Parathyroid adenoma (tissue), 2 donors: ENCODE measurements around the gene TGM1.

Experiments
- H2AFZ ChIP-seq: fragments of 300-600 bp; sonication (generic); one replicate; pipeline ENCODE4 v1.7.0; 2017; ENCODE audit warnings: antibody characterized with exemption, mild to moderate bottlenecking
- H3K27ac ChIP-seq: fragments of 300-600 bp; sonication (generic); one replicate; pipeline ENCODE4 v1.7.0; 2017
- H3K27me3 ChIP-seq: fragments of 300-600 bp; sonication (generic); one replicate; pipeline ENCODE4 v1.7.0; 2017; ENCODE audit warnings: low read length; ENCODE audit not compliant: control insufficient read depth, insufficient read depth
- H3K36me3 ChIP-seq: fragments of 300-600 bp; sonication (generic); one replicate; pipeline ENCODE4 v1.7.0; 2017; ENCODE audit warnings: low read length; ENCODE audit not compliant: control insufficient read depth, insufficient read depth
- H3K4me1 ChIP-seq: fragments of 300-600 bp; sonication (generic); one replicate; pipeline ENCODE4 v1.7.0; 2017; ENCODE audit warnings: control low read depth
- H3K4me2 ChIP-seq: fragments of 300-600 bp; sonication (generic); one replicate; pipeline ENCODE4 v1.7.0; 2017; ENCODE audit warnings: low read length
- H3K4me3 ChIP-seq: fragments of 300-600 bp; sonication (generic); one replicate; pipeline ENCODE4 v1.7.0; 2017; ENCODE audit warnings: low read depth, low read length
- H3K79me2 ChIP-seq: fragments of 300-600 bp; sonication (generic); one replicate; pipeline ENCODE4 v1.7.0; 2017; ENCODE audit warnings: control low read depth
- H3K9ac ChIP-seq: fragments of 300-600 bp; sonication (generic); one replicate; pipeline ENCODE4 v1.7.0; 2017; ENCODE audit warnings: mild to moderate bottlenecking
- H3K9me3 ChIP-seq: fragments of 300-600 bp; sonication (generic); one replicate; pipeline ENCODE4 v1.7.0; 2017; ENCODE audit warnings: low read length; ENCODE audit not compliant: control insufficient read depth
- CTCF ChIP-seq: fragments of 300-600 bp; sonication (generic); IDR thresholded peaks from one replicate; pipeline ENCODE4 v1.7.0; 2017; ENCODE audit warnings: antibody characterized with exemption, mild to moderate bottlenecking
- donor health status: primary hyperparathyroidism.

The TGM1 gene

GRCh38 chr14:24262821-24263733 lies at the start of gene TGM1:
TGM1 (minus strand) TSS chr14:24263177; CDS start chr14:24262352, 825 bp downstream.
- no peak for TF ChIP-seq CTCF
- H3K9me3 ChIP-seq, result no peaks in the 10 kb centered on the region
- H3K9ac ChIP-seq, result no peak within 1 kb of the TSS
- H3K4me2 ChIP-seq, result no peak within 1 kb of the TSS
- no peak within 1 kb of the TSS for H2AFZ ChIP-seq
- H3K4me1 ChIP-seq, result no peaks in the 10 kb centered on the region
- no peak within 1 kb of the TSS for H3K27ac ChIP-seq
- H3K27me3 ChIP-seq, result no peaks in the 10 kb centered on the region
- no peaks in the 10 kb centered on the region for H3K79me2 ChIP-seq
- no peak within 1 kb of the TSS for H3K4me3 ChIP-seq
- H3K36me3 ChIP-seq, result no peaks in the 10 kb centered on the region

- H3K4me1 ChIP-seq, result peaks cover 7% of the 10 kb centered on the region
- H2AFZ ChIP-seq, result no peak overlapping the region
- no peak for TF ChIP-seq CTCF
- no peaks in the 10 kb centered on the region for H3K27me3 ChIP-seq
- no peaks in the 10 kb centered on the region for H3K9me3 ChIP-seq
- H3K4me3 ChIP-seq, result no peak overlapping the region
- no peaks in the 10 kb centered on the region for H3K79me2 ChIP-seq
- H3K36me3 ChIP-seq, result no peaks in the 10 kb centered on the region
- H3K9ac ChIP-seq, result no peak overlapping the region
- H3K27ac ChIP-seq, result peak overlapping the region; percentile 68
- H3K4me2 ChIP-seq, result no peak overlapping the region
These were observed 49.0 kb upstream of the TGM1 start for GRCh38 chr14:24311837-24312615.

DNA sequence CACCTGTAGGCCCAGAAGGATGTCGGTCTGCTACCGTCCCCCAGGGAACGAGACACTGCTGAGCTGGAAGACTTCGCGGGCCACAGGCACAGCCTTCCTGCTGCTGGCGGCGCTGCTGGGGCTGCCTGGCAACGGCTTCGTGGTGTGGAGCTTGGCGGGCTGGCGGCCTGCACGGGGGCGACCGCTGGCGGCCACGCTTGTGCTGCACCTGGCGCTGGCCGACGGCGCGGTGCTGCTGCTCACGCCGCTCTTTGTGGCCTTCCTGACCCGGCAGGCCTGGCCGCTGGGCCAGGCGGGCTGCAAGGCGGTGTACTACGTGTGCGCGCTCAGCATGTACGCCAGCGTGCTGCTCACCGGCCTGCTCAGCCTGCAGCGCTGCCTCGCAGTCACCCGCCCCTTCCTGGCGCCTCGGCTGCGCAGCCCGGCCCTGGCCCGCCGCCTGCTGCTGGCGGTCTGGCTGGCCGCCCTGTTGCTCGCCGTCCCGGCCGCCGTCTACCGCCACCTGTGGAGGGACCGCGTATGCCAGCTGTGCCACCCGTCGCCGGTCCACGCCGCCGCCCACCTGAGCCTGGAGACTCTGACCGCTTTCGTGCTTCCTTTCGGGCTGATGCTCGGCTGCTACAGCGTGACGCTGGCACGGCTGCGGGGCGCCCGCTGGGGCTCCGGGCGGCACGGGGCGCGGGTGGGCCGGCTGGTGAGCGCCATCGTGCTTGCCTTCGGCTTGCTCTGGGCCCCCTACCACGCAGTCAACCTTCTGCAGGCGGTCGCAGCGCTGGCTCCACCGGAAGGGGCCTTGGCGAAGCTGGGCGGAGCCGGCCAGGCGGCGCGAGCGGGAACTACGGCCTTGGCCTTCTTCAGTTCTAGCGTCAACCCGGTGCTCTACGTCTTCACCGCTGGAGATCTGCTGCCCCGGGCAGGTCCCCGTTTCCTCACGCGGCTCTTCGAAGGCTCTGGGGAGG lies 47.9 kb upstream of the TGM1 start, which contains the start of gene LTB4R:
LTB4R (plus strand) TSS at position 857 of the 959 bp plus-strand sequence. CDS start 4,150 bp downstream, outside the sequence.
- H3K4me2 ChIP-seq, result peak within 1 kb of the TSS; percentile 69
- H3K4me1 ChIP-seq, result peaks cover 7% of the 10 kb centered on the region
- H3K9ac ChIP-seq, result no peak within 1 kb of the TSS
- H2AFZ ChIP-seq, result peak within 1 kb of the TSS; percentile 90
- no peaks in the 10 kb centered on the region for H3K79me2 ChIP-seq
- H3K9me3 ChIP-seq, result no peaks in the 10 kb centered on the region
- TF ChIP-seq CTCF, result peak; percentile 53
- H3K27me3 ChIP-seq, result no peaks in the 10 kb centered on the region
- H3K36me3 ChIP-seq, result no peaks in the 10 kb centered on the region
- H3K27ac ChIP-seq, result peak within 1 kb of the TSS; percentile 68
- peak within 1 kb of the TSS; percentile 33 for H3K4me3 ChIP-seq

- Histone ChIP-seq H3K9me3 (no peaks in the 10 kb centered on the region), H3K9ac (no peak overlapping the region), H3K4me3 (peak overlapping the region; percentile 33), H3K79me2 (no peaks in the 10 kb centered on the region), H3K27me3 (no peaks in the 10 kb centered on the region), H3K27ac (peak overlapping the region; percentile 68), H3K4me2 (peak overlapping the region; percentile 69), H2AFZ (peak overlapping the region; percentile 90), H3K36me3 (no peaks in the 10 kb centered on the region), H3K4me1 (peaks cover 7% of the 10 kb centered on the region)
- TF ChIP-seq CTCF, result no peak
These were observed 47.3 kb upstream of the TGM1 start for GRCh38 chr14:24310265-24310645.
